ENCODE data around the gene ZBED1.
"Not testable (repeated sequence)": the region's sequence is repeated elsewhere in the genome, so short reads cannot be mapped to it uniquely, and the experiment has no call there.

Gene ZBED1

DNA sequence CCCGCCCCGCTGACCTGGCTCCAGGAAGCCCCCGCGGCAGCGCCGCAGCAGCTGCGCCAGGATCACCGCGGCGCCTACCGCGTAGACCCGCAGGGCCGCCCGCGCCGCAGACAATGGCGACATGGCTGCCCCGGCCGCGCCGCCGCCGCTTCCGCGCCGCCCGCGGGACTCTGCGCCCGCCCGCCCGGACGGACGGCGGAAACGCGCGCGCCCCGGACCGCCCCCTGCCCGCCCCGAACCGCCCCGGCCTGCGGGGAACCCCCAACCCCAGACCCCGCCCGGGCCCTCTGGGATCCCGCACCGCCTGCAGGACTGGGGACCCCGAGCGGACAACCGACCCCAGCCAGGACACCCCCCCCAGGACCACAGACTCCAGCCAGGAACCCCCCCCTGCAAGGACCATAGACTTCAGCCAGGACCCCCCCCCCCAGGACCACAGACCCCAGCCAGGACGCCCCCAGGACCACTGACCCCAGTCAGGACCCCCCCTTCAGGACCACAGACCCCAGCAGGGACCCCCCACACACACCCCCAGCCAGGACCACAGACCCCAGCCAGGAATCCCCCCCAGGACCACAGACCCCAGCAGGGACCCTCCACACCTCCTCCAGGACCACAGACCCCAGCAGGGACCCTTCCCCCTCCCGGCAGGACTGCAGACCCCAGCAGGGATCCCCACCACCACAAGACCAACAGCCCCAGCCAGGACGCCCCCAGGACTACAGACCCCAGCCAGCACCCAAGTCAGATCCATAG is at the start of gene ZBED1, which contains the start of gene DHRSX:
ZBED1 (minus strand) TSS at position 174 of the 756 bp plus-strand sequence. CDS start 10,257 bp downstream, outside the sequence.
DHRSX (minus strand) TSS at position 174 of the 756 bp plus-strand sequence; CDS start at position 123, 51 bp downstream.
- peak in 1 of 2 donors; percentile 28 for DNase-seq (ENCODE audit: extremely low read depth in 1 of 2, low read depth in 1 of 2)

DNA sequence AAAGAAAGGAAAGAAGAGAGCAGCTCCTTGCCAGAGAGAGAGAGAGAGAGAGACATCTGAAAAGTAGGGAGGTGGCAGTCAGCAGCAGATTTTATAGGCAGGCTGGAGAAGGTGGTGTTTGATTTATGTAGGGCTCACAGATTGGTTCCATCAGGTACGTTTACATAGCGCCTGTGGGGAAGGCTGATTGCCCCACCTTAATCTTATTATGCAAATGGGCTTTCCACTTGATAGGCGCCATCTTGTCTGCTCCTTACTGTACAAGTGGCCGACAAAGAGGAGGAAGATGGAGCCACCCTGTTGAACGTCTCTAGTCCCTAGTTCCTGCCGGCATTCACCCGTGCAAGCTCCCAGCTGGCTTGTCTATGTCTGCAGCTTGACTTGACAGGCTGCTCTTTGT is 49.1 kb upstream of the ZBED1 start:
- DNase-seq (ENCODE audit: extremely low read depth in 1 of 2, low read depth in 1 of 2), result no peak

DNA sequence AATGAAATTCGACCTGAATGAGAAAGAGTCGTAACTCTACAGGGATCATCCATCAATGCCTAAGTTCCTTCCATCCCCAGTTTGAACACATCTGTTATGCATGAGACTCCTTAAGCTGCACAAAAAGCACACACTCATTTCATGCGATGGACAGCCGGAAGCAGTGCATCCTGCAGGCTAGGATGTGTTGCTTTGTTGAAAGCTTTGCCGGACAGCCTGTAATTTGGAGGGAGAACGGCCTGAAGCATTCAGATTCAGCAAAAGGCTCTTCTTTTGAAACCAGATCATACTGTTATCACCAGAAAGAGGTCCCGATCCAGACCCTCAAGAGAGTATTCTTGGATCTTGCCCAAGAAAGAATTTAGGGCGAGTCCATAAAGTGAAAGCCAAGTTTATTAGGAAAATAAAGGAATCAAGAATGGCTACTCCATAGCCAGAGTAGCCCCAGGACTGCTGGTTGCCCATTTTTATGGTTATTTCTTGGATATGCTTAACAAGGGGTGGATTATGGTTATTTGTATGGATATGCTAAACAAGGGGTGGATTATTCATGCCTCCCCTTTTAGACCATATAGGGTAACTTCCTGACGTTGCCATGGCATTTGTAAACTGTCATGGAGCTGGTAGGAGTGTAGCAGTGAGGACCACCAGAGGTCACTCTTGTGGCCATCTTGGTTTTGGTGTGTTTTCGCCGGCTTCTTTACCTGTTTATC is 48.1 kb upstream of the ZBED1 start:
- no peak for DNase-seq (ENCODE audit: extremely low read depth in 1 of 2, low read depth in 1 of 2)

DNA sequence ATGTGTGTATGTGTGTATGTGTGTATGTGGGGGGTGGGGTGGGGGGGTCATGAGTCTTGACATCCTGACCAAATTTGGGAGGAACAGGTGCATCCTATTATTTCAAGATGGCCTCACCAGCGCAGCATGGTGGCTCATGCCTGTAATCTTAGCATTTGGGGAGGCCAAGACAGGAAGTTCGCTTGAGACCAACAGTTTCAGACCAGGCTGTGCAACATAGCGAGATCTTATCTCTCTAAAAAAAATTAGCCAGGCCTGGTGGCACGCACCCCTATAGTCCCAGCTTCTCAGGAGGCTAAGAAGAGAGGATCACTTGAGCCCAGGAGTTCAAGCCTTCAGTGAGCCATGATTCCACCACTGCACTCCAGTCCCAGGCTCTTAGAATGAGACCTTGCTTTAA is 47.0 kb upstream of the ZBED1 start:
- no peak for DNase-seq (ENCODE audit: extremely low read depth in 1 of 2, low read depth in 1 of 2)

DNA sequence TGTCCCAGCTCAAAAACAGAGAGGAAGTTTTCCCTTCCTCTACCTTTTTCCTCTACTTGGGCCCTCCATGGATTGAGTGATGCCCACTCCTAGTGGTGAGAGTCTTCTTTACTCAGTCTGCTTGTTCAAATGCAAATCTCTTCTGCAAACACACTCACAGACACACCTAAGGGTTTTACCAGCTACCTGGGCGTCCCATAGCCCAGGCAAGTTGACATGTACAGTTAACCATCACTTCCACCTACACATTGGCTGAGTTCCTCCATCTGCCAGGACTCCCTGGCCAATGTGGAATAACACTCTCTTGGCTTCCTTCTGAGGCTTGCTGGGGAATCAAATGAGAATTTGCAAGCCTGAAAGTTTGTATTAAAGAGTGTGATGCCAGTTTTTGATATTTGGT is 45.7 kb upstream of the ZBED1 start:
- DNase-seq (ENCODE audit: extremely low read depth in 1 of 2, low read depth in 1 of 2), result no peak

DNA sequence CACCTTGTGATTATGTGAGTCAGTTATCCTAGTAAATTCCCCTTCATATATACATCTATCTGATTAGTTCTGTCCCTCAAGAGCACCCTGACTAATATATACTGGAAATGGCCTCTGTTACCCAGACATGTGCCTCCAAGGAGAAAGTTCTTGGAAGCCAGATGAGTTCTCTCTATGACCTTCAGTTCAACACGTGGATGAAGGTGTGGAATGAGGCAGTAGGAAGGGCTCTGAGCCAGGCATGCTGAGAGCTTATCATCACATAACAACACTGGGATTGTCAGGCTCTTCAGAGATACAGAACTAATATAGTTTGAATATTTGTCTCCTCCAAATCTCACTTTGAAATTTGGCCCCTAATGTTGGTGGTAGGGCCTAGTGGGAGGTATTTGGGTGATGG is 44.4 kb upstream of the ZBED1 start:
- no peak for DNase-seq (ENCODE audit: extremely low read depth in 1 of 2, low read depth in 1 of 2)

DNA sequence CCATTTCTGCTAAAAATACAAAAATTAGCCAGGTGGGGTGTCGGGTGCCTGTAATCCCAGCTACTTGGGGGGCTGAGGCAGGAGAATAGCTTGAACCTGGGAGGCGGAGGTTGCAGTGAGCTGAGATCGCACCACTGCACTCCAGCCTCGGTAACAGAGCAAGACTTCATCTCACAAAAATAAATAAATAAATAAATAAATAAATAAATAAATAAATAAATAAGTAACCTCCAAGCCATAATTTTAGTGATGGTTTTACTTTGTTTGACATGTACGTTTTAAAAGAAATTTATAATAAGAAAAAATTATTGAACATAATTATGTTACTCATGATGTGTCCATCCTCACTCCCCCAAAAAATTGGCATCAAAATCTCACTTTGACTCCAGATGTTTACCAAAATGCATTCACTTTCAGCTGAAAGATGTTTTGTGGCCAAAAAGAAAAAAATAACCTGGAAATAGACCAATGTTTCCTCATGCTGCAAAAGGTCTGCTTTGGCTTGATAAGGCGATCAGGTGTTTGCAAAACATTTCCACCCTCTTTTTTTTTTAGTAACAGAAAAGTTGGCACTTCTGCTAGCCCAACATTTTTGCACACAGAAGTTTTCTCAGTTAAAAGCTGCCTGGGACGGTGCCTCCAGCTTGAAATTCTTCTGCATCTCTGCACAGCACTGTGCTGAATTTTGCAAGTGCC is 42.2 kb upstream of the ZBED1 start:
- no peak for DNase-seq (ENCODE audit: extremely low read depth in 1 of 2, low read depth in 1 of 2)

DNA sequence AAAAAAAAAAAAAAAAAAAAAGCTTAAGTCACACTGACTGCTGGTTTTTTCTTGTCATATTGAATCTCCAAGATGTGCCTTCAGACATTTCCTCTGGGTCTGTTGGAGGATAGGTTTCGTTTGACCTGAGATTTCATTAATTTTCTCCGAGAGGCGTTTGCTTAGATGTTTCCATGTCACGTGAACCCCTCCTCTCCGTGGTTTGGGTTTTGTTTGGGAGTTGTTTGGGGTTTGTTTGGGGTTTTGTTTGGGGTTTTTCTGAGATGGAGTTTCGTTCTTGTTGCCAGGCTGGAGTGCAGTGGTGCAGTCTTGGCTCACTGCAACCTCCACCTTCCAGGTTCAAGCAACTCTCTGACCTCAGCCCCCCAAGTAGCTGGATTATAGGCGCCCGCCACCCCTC is 40.8 kb upstream of the ZBED1 start:
- DNase-seq (ENCODE audit: extremely low read depth in 1 of 2, low read depth in 1 of 2), result no peak

DNA sequence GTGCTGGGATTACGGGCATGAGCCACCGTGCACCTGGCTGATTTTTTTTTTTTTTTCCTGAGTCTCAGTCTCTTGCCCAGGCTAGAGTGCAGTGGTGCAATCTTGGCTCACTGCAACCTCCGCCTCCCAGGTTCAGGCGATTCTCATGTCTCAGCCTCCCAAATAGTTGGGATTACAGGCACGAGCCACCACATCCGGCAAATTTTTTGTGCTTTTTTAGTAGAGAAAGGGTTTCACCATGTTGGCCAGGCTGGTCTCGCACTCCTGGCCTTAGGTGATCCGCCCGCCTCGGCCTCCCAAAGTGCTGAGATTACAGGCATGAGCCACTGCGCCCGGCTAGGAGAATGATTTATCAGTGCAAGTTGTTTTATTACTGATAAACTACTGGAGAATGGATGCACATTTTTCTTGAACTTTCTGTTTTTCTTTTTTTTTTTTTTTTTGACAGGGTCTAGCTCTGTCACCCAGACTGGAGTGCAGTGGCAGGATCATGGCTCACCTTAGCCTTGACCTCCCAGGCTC is 39.7 kb upstream of the ZBED1 start:
- DNase-seq (ENCODE audit: extremely low read depth in 1 of 2, low read depth in 1 of 2), result no peak

DNA sequence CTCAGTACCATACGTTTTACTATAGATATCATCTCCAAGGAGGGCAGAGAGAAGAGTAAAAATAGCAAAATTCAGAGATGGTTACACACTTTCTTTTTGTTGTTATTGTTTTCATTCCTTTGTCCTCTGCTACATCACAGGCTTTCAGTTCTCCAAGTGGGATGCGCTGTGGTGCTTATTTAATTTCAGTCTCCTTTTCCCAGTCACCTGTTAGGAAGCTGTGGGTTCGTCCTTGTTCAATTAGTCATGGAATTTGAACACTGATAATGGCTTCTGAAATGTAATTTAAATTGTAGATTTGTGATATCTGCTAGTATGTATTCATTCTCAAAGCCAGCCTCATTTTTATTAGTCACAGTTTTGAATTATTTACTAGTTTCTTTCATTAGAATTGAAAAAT is 38.8 kb upstream of the ZBED1 start:
- no peak for DNase-seq (ENCODE audit: extremely low read depth in 1 of 2, low read depth in 1 of 2)

DNA sequence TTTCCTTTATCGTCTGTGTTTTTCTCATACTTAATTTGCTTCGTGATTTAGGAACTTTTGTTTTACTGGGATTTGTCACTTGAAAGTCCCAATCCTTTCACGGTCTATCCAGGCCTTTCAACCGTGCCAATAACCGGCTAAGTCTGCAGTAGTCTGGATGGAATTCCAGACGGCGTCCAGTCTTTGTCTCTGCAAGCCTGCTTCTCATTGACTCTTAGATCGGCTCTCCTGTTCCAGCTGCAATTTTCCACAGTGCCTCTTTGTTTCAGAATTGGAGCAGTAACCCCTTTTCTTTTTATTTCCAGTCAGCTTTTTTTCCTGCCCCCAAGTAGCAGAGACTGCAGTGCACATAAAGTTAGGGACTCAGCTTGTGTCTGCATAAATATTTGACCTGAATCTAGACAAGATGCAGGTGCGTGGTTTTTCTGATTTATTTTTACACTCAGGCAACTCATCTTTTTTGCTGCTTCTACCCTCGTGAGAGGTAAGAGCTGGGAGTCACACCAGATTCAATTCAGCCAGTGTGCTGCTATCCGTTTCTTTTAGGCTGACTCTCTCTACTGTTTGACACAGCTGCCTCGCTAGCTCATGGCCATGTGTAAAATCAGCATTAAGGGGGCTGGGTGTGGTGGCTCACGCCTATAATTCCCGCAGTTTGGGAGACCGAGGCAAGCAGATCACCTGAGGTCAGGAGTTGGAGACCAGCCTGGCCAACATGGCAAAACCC is 37.4 kb upstream of the ZBED1 start:
- no peak for DNase-seq (ENCODE audit: extremely low read depth in 1 of 2, low read depth in 1 of 2)

DNA sequence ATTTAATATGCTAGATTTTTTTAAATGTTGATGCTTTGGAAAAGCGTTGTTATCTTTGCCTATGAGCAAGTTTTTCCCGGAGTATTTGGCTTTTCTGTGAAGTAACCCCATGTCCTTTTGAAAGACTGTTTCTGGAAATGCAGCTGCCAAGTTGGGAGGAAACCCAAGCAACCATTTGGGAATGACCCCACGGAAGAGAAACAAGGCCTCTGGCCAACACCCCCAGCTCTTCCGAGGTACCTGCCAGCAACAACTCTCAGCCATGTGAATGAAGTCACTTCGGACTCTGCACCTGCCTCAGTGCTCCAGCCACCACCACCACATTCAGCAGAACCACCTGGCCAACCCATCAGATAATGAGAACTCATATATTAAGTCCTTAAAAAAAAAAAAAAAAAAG is 36.2 kb upstream of the ZBED1 start:
- no peak for DNase-seq (ENCODE audit: extremely low read depth in 1 of 2, low read depth in 1 of 2)

DNA sequence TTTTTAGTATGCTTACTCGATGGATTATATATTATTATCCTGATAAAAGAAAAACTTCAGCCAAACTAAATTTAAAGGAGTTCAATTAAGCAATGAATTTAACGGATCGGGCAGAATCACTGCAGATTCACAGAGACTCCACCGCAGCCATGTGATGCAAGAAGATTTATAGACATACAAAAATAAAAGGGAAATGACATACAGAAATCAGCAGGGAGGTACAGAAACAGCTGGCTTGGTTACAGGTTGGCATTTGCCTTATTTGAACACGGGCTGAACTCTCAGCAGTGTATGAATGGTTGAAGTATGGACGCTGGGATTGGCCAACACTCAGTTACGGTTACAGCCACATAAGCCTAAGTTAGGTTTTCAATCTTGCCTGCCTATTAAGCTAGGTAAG is 35.4 kb upstream of the ZBED1 start:
- DNase-seq (ENCODE audit: extremely low read depth in 1 of 2, low read depth in 1 of 2), result no peak

DNA sequence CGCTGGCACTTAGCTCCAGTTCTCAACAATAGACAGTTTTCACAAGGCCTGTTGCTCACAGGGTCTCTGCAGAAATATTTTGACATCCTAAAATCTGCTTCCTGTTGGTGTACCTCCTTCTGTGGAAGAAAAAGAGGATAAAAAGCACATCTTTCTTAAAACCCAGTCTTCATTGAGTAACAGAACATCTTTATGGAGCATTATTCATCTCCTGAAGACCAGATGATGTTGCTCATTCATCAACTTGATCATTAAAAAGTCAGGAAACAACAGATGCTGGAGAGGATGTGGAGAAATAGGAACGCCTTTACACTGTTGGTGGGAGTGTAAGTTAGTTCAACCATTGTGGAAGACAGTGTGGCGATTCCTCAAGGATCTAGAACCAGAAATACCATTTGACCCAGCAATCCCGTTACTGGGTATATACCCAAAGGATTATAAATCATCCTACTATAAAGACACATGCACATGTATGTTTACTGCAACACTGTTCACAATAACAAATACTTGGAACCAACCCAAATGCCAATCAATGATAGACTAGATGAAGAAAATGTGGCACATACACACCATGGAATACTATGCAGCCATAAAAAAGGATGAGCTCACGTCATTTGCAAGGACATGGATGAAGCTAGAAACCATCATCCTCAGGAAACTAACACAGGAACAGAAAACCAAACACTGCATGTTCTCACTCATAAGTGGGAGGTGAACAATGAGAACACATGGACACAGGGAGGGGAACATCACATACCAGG is 33.7 kb upstream of the ZBED1 start:
- DNase-seq (ENCODE audit: extremely low read depth in 1 of 2, low read depth in 1 of 2), result not testable (repeated sequence)

DNA sequence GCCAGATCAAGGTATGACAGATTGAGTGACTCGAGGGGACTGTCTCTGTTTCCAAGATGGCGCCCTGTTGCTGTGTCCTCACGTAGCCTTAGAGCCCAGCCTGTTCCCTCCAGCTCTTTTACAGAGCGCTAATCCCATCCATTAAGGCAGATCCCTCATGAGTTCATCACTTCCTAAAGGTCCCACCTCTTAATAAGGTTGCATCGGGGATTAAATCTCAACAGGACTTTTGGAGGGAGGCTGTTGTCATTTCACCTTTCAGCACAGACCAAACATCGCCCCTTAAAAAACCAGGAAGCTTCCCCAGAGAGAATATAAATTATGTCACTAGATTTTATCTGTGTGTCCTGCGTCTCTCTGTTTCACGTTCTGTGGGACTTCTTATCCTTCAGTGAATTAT is 32.6 kb upstream of the ZBED1 start:
- no peak for DNase-seq (ENCODE audit: extremely low read depth in 1 of 2, low read depth in 1 of 2)

DNA sequence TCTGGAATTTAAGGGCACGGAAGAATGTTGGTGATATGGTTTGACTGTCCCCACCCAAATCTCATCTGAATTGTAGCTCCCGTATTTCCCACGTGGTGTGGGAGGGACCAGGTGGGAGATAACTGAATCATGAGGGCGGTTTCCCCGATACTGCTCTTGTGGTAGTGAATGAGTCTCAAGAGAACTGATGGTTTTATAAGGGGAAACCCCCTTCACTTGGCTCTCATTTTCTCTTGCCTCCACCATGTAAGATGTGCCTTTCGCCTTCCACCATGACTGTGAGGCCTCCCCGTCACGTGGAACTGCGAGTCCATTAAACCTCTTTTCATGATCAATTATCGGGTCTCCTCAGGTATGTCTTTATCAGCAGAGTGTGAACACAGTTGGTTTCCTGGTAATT is 25.6 kb upstream of the ZBED1 start:
- DNase-seq (ENCODE audit: extremely low read depth in 1 of 2, low read depth in 1 of 2), result no peak

DNA sequence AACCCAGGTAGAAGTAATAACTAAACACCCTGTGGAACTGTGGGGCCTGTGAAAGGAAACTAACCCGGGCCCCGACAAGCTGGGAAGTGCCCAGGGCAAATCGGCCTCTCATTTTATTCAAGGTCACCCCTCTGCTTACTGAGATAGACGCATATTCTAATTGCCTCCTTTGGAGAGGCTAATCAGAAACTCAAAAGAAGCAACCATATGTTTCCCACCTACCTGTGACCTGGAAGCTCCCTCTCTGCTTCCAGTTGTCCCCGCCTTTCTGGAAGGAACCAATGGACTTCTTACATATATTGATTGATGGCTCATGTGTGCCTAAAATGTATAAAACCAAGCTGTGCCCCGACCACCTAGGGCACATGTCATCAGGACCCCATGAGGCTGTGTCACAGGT is 23.1 kb upstream of the ZBED1 start:
- DNase-seq (ENCODE audit: extremely low read depth in 1 of 2, low read depth in 1 of 2), result no peak

DNA sequence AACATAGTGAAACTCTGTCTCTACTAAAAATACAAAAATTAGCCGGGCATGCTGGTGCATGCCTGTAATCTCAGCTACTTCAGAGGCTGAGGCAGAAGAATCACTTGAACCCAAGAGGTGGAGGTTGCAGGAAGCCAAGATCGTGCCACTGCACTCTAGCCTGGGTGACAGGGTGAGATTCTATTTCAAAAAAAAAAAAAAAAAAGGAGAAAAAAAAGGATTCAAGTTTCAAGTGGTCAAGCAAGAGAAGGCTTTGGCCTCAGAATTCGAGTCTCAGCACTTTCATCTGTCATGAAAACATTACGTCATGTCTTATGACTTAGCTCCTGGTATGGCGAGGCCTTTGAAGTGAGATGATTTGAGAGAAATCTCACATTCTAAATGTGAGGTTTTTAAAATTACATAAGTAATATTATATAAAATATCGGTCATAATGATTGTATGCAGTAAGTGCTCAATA is 21.2 kb upstream of the ZBED1 start:
- DNase-seq (ENCODE audit: extremely low read depth in 1 of 2, low read depth in 1 of 2), result no peak

DNA sequence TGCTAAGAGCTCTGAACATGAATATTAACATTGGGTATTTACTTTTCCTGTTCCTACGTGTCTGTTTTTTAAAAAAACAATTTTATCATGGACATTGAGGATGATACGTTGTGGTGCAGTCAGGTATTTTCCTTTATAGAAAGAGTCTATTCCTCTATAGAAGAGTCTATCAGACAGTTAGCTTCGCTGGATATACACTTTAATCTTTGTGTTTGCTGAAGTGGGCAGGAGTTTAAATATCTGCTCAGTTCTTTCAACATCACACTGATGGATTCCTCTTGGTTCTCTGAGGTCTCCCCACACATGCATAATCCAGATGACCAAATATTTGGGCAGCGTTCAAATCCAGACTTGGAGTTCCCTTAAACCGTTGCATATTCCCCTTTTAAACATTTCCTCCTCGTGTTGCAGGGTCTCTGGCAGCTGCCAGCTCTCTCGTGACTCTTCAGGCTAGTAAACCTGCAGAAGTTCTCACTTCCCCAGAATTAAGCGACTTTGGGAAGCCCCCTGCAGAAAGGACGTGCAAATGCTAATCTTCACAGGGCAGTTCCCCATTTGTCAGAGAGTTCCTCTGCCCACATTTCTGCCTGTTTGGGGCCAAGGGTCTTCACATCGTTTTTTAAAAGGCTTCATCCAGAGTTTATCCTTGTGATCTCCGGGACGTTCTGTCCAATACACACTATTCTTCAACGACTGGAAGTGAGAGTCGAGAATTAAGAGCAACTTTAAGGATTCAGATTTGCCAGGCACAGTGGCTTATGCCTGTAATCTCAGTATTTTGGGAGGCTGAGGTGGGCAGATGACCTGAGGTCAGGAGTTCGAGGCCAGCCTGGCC is 20.5 kb upstream of the ZBED1 start:
- DNase-seq (ENCODE audit: extremely low read depth in 1 of 2, low read depth in 1 of 2), result no peak
